Activated naive CD4-positive, alpha-beta T cell treated with anti-CD3 and anti-CD28 coated beads for 36 hours (primary cell): Measurements from ENCODE around the gene CDH13. TPM values are rescaled to one million over a fixed set of nuclear protein-coding genes. Genes with fewer than 3 reads are reported as not detected.

Source experiments
- CTCF ChIA-PET: fragments of 350-600 bp; sonication (Branson Sonifier 250); formaldehyde crosslinking; loops from one replicate; lab custom pipeline; 2021; ENCODE audit warnings: antibody characterized with exemption; lab: Charles Lee
- DNase-seq: peaks from one replicate; pipeline ENCODE4 v3.0.0-alpha.2; 2020
- H3K27ac Mint-ChIP-seq: one replicate; pipeline ENCODE4 v1.8.0; 2021; ENCODE audit warnings: mild to moderate bottlenecking, mixed read lengths
- H3K27me3 Mint-ChIP-seq: one replicate; pipeline ENCODE4 v1.8.0; 2021; ENCODE audit warnings: low read depth, mixed read lengths
- H3K36me3 Mint-ChIP-seq: one replicate; pipeline ENCODE4 v1.8.0; 2021; ENCODE audit warnings: low read depth, mixed read lengths
- H3K4me1 Mint-ChIP-seq: one replicate; pipeline ENCODE4 v1.8.0; 2021; ENCODE audit warnings: low read depth, mixed read lengths
- H3K4me3 Mint-ChIP-seq: one replicate; pipeline ENCODE4 v1.8.0; 2021; ENCODE audit warnings: mild to moderate bottlenecking, moderate library complexity, mixed read lengths
- H3K9me3 Mint-ChIP-seq: one replicate; pipeline ENCODE4 v1.8.0; 2021; ENCODE audit warnings: mixed read lengths
- intact Hi-C: fragments of 100-400 bp; cut with micrococcal nuclease; formaldehyde crosslinking; loops from one replicate; pipeline ENCODE4 v1.15.1; 2023
- total RNA-seq, 2 experiments: library from RNA; stranded (reverse); gene quantifications; one replicate each; pipeline ENCODE4 v1.2.3, GENCODE V29; 2021

Gene CDH13
- total RNA-seq, 2 experiments from 2014 or later: not detected

DNA sequence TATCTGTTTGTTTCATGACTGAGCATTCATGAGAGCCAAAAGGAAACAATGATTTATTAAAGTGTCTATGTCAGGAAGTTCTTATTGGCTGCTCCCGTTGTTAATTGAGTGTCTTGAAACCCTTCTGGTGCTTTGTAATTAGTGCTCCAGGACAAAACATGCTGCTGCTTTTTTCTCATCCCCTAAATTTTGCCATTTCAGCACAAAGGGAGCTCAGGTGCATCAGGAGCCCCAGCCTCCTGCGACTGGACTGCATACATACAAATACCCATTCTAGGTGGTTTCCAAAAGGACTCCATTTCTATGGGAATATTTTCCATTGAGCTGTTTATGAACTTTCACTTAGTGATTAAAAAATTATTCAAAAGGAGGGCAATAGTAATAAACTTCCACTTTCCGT, 354.0 kb downstream of the CDH13 start:
- no peaks in the 10 kb centered on the region for H3K27me3 Mint-ChIP-seq
- DNase-seq: no peak
- no peaks in the 10 kb centered on the region for H3K36me3 Mint-ChIP-seq
- intact Hi-C loops: no loop called here
- no peaks in the 10 kb centered on the region for H3K4me1 Mint-ChIP-seq
- peaks cover 6% of the 10 kb centered on the region for H3K9me3 Mint-ChIP-seq
- CTCF ChIA-PET: no interaction called here
- H3K27ac Mint-ChIP-seq: no peak overlapping the region
- H3K4me3 Mint-ChIP-seq: no peak overlapping the region

DNA sequence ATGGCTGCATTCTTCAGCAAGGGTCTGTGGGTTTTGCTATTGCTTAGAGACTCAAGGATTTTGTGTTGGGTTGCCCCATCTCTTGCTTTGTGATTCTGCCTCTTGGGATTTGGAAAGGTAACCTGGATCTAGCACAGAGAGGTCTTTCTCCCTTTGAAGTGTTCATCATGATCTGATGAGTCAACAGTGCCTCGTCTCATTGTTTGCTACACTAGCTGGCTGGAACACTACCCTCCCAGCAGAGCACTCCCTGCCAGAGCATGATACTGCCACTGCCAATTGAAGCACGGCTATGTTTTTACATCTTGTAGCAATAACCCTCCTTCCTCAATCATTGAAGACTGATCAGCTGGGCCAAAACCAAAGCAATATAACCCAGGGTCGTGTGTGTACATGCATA, 361.0 kb downstream of the CDH13 start:
- Mint-ChIP-seq H3K4me3 (no peak overlapping the region), H3K9me3 (no peaks in the 10 kb centered on the region), H3K36me3 (no peaks in the 10 kb centered on the region), H3K27me3 (no peaks in the 10 kb centered on the region), H3K27ac (no peak overlapping the region), H3K4me1 (no peaks in the 10 kb centered on the region)
- CTCF ChIA-PET: no interaction called here
- intact Hi-C loops: no loop called here
- no peak for DNase-seq

DNA sequence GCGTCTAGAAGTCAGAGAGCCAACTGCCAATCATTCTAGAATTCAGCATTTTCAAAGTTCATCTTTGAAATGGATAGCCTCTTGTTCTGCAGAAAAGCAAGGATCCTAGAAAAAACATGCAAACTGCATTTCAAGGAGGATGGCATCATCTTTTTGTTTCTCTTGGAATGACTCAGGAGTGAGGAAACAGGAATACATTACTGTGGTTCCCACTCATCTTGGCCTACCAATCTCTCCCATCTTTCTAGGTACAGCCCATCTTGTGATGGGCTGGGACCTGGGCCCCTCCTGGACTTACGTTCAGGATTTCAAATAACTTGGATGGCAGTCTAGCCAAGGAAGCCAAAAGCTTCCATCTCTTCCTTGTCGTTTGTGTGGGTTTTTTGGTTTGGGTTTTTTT, 363.4 kb downstream of the CDH13 start:
- no peak overlapping the region for H3K27ac Mint-ChIP-seq
- H3K27me3 Mint-ChIP-seq: no peaks in the 10 kb centered on the region
- H3K4me3 Mint-ChIP-seq: no peak overlapping the region
- peaks cover 3% of the 10 kb centered on the region for H3K9me3 Mint-ChIP-seq
- intact Hi-C loops: no loop called here
- no peak for DNase-seq
- CTCF ChIA-PET: no interaction called here
- H3K36me3 Mint-ChIP-seq: no peaks in the 10 kb centered on the region
- H3K4me1 Mint-ChIP-seq: no peaks in the 10 kb centered on the region

DNA sequence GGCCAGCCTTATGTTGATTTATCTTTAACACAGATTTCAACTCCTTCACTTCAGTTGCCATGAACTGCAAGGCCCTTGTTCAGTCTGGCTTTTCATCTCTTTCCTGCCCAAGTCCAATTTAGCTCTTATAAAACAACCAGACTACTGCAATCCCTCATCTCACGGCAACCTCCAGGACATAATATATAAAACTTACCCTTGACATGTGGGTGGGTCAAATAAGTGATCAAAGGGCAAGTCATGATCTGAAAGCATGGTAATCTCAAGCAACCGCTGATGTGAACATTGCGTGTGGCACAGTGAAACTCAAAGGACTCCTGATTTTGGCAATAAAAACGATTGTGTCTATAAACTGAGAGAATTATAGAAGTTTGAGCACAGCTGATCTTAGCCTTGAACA, 364.6 kb downstream of the CDH13 start:
- H3K36me3 Mint-ChIP-seq: no peaks in the 10 kb centered on the region
- peaks cover 3% of the 10 kb centered on the region for H3K9me3 Mint-ChIP-seq
- H3K4me1 Mint-ChIP-seq: no peaks in the 10 kb centered on the region
- intact Hi-C loops: no loop called here
- CTCF ChIA-PET: no interaction called here
- H3K4me3 Mint-ChIP-seq: no peak overlapping the region
- no peak for DNase-seq
- no peak overlapping the region for H3K27ac Mint-ChIP-seq
- H3K27me3 Mint-ChIP-seq: no peaks in the 10 kb centered on the region

DNA sequence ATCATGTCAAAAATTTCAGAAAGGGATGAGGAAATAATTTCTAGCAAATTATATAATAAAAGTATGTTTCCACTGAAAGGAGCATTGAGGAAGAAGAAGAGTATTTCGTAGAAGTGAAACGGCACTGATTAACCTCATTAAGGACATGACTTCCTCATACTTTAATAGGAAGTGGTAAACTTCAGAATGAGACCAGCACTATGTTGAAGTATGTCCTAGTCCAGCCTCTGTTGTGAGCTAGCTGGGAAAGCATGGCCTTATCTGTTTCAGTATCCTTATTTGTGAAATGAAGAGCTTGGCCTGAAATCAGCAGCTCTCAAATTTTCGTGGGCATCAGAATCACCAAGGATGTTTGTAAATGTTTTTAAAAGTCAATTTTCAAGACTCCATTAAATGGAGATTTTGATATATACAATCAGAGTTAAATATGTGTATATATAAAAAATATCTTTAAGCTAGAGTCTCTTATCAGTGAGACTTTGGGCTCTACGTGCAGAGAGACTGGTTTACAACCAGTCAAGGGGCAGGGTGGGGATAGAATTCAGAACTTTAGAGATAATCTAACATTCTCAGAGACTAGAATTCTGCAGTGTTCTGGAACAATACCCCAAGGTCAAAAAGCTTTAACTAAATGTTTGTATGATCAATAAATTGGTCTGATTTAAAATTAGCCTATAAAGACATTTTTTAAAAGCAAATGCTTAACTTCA, 365.4 kb downstream of the CDH13 start:
- H3K4me3 Mint-ChIP-seq: no peak overlapping the region
- intact Hi-C loops: no loop called here
- DNase-seq: no peak
- no peaks in the 10 kb centered on the region for H3K4me1 Mint-ChIP-seq
- H3K36me3 Mint-ChIP-seq: no peaks in the 10 kb centered on the region
- H3K9me3 Mint-ChIP-seq: peaks cover 3% of the 10 kb centered on the region
- CTCF ChIA-PET: no interaction called here
- H3K27me3 Mint-ChIP-seq: no peaks in the 10 kb centered on the region
- H3K27ac Mint-ChIP-seq: no peak overlapping the region

DNA sequence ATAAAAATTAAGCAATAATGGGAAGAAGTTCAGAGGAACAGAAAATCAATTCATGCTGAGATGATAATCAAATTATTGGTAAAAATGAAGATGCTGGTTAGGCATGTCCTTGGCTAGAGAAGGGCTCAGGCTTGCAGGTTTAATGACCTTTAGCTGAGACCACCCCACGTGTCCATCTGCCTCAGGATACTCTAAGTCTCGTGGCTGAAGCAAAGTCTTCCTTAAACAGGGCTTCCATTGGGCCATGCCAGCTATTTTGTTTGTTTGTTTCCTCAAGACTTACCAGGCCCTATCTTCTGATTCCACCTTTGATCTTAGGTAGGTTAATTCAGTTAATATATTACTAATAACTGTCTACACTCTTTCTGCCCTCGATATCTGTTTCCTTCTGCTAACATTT, 366.0 kb downstream of the CDH13 start:
- H3K36me3 Mint-ChIP-seq: no peaks in the 10 kb centered on the region
- H3K9me3 Mint-ChIP-seq: peaks cover 3% of the 10 kb centered on the region
- H3K4me1 Mint-ChIP-seq: no peaks in the 10 kb centered on the region
- no peak for DNase-seq
- no peak overlapping the region for H3K4me3 Mint-ChIP-seq
- H3K27me3 Mint-ChIP-seq: no peaks in the 10 kb centered on the region
- intact Hi-C loops: no loop called here
- H3K27ac Mint-ChIP-seq: no peak overlapping the region
- CTCF ChIA-PET: no interaction called here

DNA sequence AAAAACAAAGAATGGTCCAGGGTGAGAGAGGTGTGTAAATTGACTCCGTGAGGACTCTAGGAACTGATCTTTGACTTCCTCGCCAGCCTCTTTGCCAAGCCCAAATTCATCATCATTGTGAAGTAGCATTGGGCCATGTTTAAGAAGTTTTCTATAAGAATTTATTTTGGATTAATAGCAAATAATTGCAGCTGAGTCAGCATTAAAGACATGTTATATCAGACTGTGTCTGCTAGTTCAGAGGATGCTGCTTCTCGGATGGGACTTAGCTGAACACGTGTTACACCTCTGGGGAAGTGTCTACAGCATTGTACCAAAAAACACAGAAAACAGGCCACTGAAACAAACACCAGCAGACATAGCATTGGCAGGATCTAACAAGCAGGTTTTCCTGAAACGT, 366.6 kb downstream of the CDH13 start:
- Mint-ChIP-seq H3K36me3 (no peaks in the 10 kb centered on the region), H3K9me3 (peaks cover 3% of the 10 kb centered on the region), H3K4me3 (no peak overlapping the region), H3K4me1 (no peaks in the 10 kb centered on the region), H3K27me3 (no peaks in the 10 kb centered on the region), H3K27ac (no peak overlapping the region)
- CTCF ChIA-PET: no interaction called here
- DNase-seq: no peak
- intact Hi-C loops: no loop called here

DNA sequence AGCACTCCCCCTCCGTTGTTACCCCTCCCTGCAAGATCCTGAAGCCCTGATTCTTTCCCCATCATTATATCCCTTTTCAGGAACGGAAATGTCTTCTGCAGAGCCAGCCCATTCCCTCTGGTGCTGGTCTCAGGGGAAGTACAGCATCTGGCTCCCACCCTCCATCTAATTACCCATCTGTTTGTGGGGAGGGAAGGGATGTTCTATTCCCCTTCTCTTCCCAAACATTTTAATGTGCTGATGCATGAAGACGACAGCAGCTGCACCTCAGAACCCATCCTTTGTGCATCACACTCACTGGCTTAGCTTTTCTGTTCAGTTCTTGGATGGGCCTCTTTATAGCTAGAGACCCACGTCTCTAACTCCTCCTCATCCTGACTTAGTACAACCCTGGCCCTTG, 367.2 kb downstream of the CDH13 start:
- Mint-ChIP-seq H3K4me3 (no peak overlapping the region), H3K4me1 (no peaks in the 10 kb centered on the region), H3K27me3 (no peaks in the 10 kb centered on the region), H3K9me3 (peaks cover 3% of the 10 kb centered on the region), H3K36me3 (no peaks in the 10 kb centered on the region), H3K27ac (no peak overlapping the region)
- intact Hi-C loops: no loop called here
- no peak for DNase-seq
- CTCF ChIA-PET: no interaction called here

DNA sequence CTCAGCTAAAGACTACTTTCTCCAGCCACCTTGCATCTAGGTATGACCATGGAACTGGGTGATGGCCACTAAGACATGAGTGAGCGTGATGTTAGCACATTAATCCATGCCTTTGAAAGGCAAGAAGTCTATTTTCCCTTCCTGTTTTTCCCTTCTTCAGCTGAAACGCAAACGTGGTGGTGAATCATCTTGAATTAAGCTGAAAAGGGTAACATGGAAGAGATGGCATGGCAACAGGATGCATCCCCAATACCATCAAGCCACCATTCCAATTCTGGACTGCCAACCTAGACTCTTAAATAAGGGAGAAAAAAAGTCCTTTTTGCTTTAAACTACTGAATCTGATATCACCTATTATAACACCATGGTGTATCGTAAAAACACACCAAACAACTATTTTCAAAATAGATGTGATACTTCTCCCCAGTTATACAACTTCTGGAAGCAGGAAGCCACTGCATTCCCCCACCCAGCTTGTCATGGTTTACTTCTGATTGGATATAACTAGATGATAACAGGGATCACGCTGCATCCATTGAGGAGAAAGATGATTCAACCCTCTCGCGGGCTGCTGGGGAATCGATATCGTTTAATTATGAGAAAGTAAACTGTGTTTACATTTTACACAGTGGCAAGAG, 368.6 kb downstream of the CDH13 start:
- Mint-ChIP-seq H3K4me1 (no peaks in the 10 kb centered on the region), H3K36me3 (no peaks in the 10 kb centered on the region), H3K9me3 (peaks cover 3% of the 10 kb centered on the region), H3K4me3 (no peak overlapping the region), H3K27ac (no peak overlapping the region), H3K27me3 (no peaks in the 10 kb centered on the region)
- CTCF ChIA-PET: no interaction called here
- no peak for DNase-seq
- intact Hi-C loops: no loop called here

DNA sequence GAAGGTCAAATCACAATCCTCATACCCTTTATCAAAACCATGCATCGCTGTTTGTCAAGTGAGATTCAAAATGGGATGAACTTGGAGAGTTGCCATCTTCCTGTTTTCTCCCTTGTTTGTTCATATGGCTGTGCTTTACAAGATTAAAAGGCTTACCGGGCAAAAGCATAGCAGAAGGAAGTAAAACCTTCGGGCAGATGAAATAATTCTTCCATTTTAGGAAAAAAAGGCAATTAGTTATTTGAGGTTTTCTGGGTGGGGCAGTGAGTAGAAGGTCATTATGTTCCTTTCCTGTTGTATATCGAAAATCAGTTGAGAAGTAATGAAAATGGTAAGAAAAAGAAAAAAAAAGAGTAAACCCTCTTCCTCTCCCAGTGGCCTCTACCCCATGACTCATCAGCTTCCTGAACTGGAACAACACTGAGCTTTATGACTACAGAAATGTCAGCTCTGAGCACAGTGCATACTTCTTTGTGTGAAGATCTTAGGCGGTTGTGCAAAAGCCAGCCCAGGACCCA, 369.2 kb downstream of the CDH13 start:
- DNase-seq: no peak
- H3K27me3 Mint-ChIP-seq: no peaks in the 10 kb centered on the region
- no peaks in the 10 kb centered on the region for H3K36me3 Mint-ChIP-seq
- H3K4me1 Mint-ChIP-seq: no peaks in the 10 kb centered on the region
- CTCF ChIA-PET: no interaction called here
- peaks cover 5% of the 10 kb centered on the region for H3K9me3 Mint-ChIP-seq
- intact Hi-C loops: no loop called here
- H3K27ac Mint-ChIP-seq: no peak overlapping the region
- no peak overlapping the region for H3K4me3 Mint-ChIP-seq

DNA sequence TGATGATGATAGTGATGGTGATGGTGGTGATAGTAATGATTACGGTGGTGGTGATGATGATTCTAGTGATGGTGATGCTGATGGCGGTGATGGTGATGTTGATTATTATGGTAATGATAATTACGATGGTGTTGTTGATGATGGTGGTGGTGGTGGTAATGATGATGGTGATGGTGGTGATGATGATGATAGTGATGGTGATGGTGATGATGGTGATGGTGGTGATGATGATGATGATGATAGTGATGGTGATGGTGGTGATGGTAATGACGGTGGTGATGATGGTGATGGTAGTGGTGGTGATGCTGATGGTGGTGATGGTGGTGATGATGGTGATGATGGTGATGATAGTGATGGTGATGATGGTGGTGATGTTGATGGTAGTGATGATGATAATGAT, 370.0 kb downstream of the CDH13 start:
- Mint-ChIP-seq H3K27ac (no peak overlapping the region), H3K36me3 (no peaks in the 10 kb centered on the region), H3K27me3 (no peaks in the 10 kb centered on the region), H3K4me3 (no peak overlapping the region), H3K4me1 (no peaks in the 10 kb centered on the region), H3K9me3 (peaks cover 5% of the 10 kb centered on the region)
- CTCF ChIA-PET: no interaction called here
- no peak for DNase-seq
- intact Hi-C loops: no loop called here

DNA sequence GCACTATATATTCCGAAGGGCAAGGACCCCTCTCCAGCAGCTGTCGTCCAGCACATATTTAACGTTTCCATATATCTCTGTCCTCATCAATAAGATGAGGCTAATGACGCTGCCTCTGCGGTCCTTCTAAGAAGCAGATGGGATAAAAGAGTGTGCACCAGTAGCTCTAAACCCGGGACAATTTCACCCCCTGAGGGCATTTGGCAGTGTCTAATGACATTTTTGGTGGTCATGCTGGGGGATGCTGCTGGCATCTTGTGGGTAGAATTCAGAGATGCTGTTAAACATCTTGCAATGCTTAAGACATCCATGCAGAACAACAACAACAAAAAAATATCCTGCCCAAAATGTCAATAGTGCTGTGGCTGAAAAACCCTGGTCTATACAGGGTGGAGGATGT, 372.9 kb downstream of the CDH13 start:
- Mint-ChIP-seq H3K9me3 (peaks cover 3% of the 10 kb centered on the region), H3K36me3 (no peaks in the 10 kb centered on the region), H3K27ac (no peak overlapping the region), H3K4me1 (no peaks in the 10 kb centered on the region), H3K27me3 (no peaks in the 10 kb centered on the region), H3K4me3 (no peak overlapping the region)
- CTCF ChIA-PET: no interaction called here
- no peak for DNase-seq
- intact Hi-C loops: no loop called here
